ENCODE measurements around the gene FOXO3. TPM values are rescaled to one million over a fixed set of nuclear protein-coding genes. Genes with fewer than 3 reads are reported as not detected.

Gene FOXO3
- total RNA-seq, 2 donors from 2014 or later: 16.4 to 20.3 TPM

DNA sequence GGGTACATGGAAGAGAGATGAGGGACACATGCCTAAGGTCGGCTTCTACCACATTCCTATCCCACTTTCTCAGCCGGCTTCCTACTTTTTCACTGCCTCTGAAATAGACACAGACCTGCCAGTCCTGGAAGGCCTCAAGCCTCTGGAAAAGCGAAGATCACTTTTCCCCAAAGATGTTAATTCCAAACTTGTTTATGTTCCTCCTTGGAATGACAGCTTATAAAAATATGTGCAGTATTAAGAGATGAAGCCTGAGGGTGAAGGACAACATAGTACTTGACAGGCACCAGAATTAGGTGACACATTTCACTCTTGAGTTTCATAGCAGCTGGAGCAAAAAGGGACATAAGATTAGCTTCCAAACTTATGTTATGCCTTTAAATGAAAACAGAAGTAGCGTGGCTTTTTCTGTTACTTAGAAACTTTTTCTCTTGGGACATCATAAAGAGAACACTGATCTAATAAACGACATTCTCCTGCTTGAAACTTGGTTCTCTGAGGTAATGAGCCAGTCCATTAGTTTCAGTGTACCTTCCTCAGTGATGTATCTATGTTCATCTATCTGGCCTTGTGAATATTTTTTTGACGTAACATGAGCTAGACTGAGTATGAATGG, 25.3 kb downstream of the FOXO3 start:
- Mint-ChIP-seq H3K9me3 (no peaks in the 10 kb centered on the region), H3K4me1 (peaks cover 44% of the 10 kb centered on the region), H3K4me3 (no peak overlapping the region), H3K27ac (no peak overlapping the region), H3K36me3 (ENCODE audit: low read depth) (peaks cover 1% of the 10 kb centered on the region), H3K27me3 (ENCODE audit: insufficient read depth) (no peaks in the 10 kb centered on the region)
- DNase-seq: no peak
- Histone ChIP-seq H3K9me3 (ENCODE audit: control insufficient read depth, low read length) (no peaks in the 10 kb centered on the region), H3K4me3 (ENCODE audit: low read length) (no peak overlapping the region), H3K4me1 (ENCODE audit: control insufficient read depth, insufficient read depth, low read length) (peaks cover 18% of the 10 kb centered on the region), H3K36me3 (ENCODE audit: control insufficient read depth, insufficient read depth, low read length) (peaks cover 5% of the 10 kb centered on the region), H3K27ac (ENCODE audit: low read depth, low read length) (no peak overlapping the region), H3K9ac (ENCODE audit: extremely low read depth, low read length, poor library complexity, severe bottlenecking) (no peak overlapping the region), H3K27me3 (ENCODE audit: control insufficient read depth, insufficient read depth, low read length, poor library complexity, severe bottlenecking) (no peaks in the 10 kb centered on the region)
- whole genome bisulfite sequencing, 2 experiments (ENCODE audit: insufficient coverage in 1 of 2, insufficient read length in 1 of 2): 94 to 96% methylated on average over 3 to 6 of the region's 6 CpGs
- TF ChIP-seq, protein P1, sequence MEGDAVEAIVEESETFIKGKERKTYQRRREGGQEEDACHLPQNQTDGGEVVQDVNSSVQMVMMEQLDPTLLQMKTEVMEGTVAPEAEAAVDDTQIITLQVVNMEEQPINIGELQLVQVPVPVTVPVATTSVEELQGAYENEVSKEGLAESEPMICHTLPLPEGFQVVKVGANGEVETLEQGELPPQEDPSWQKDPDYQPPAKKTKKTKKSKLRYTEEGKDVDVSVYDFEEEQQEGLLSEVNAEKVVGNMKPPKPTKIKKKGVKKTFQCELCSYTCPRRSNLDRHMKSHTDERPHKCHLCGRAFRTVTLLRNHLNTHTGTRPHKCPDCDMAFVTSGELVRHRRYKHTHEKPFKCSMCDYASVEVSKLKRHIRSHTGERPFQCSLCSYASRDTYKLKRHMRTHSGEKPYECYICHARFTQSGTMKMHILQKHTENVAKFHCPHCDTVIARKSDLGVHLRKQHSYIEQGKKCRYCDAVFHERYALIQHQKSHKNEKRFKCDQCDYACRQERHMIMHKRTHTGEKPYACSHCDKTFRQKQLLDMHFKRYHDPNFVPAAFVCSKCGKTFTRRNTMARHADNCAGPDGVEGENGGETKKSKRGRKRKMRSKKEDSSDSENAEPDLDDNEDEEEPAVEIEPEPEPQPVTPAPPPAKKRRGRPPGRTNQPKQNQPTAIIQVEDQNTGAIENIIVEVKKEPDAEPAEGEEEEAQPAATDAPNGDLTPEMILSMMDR (conservative IDR thresholded peaks at IDR 0.05): no peak

DNA sequence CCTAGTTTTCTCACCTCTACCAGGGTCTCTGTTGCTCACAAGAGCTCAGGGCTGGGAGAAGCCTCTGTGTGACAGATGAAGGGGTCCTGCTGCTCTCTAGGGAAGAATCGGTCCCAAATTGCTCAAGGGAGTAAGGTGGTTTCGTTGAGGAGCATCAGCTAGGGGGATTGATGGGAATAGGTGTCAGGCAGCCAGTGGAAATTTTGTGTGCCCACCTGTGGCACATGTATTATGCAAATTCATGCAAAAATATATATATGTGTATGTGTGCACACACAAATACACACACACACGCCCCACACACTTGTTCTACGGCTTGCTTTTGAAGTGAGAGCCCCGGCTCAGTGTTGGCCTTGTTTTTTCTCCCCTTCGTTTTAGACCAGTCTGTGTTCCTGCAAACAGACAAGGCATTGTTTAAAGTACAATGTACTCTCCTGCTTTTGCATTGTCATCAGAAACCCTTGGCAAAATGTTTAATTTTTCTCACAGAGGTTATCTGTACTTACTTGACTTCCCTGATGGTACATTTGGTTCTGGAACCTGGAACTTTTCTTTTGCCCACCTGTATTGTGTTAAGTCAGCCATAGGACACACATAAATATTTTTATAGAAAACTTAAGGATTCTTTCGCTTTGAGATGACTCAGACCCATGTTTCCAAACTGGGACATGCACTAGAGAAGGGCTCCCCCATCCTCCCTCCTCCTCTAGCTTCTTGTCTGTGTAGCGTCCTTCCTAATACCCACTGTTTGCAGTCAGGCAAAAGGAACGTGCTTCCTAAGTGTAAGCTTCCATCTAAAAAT, 26.7 kb downstream of the FOXO3 start:
- Histone ChIP-seq H3K4me1 (ENCODE audit: control insufficient read depth, insufficient read depth, low read length) (peaks cover 18% of the 10 kb centered on the region), H3K4me3 (ENCODE audit: low read length) (no peak overlapping the region), H3K9ac (ENCODE audit: extremely low read depth, low read length, poor library complexity, severe bottlenecking) (no peak overlapping the region), H3K27ac (ENCODE audit: low read depth, low read length) (peak overlapping the region; percentile 62), H3K27me3 (ENCODE audit: control insufficient read depth, insufficient read depth, low read length, poor library complexity, severe bottlenecking) (no peaks in the 10 kb centered on the region), H3K36me3 (ENCODE audit: control insufficient read depth, insufficient read depth, low read length) (peaks cover 5% of the 10 kb centered on the region), H3K9me3 (ENCODE audit: control insufficient read depth, low read length) (no peaks in the 10 kb centered on the region)
- Mint-ChIP-seq H3K4me3 (no peak overlapping the region), H3K36me3 (ENCODE audit: low read depth) (peaks cover 1% of the 10 kb centered on the region), H3K27ac (peak overlapping the region; percentile 49), H3K4me1 (peaks cover 38% of the 10 kb centered on the region), H3K27me3 (ENCODE audit: insufficient read depth) (no peaks in the 10 kb centered on the region), H3K9me3 (no peaks in the 10 kb centered on the region)
- DNase-seq: no peak
- TF ChIP-seq, protein P1 (conservative IDR thresholded peaks at IDR 0.05): no peak
- WGBS, 2 experiments (ENCODE audit: insufficient coverage in 1 of 2, insufficient read length in 1 of 2): 72 to 82% methylated on average over 6 to 9 of the region's 9 CpGs

DNA sequence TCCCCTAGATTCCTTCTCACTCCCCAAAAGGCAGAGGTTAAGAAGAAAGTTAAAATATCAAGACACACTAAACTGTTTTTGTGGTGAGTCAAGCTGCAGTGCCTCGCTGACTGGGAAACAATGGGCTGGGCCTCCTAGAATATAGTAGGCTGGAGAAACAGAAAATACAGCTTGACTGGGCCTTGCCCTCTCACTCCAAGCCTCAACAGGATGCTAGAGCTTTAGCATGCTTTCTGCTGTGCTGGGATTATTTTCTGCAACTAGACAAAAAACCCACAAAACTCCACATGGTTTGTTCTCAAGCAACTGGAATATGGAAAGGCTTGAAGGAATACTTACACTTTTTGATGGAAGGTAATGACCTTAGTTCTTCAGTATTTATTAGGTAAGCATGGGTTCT, 27.9 kb downstream of the FOXO3 start:
- Mint-ChIP-seq H3K27ac (peak overlapping the region; percentile 67), H3K27me3 (ENCODE audit: insufficient read depth) (no peaks in the 10 kb centered on the region), H3K4me3 (no peak overlapping the region), H3K4me1 (peaks cover 33% of the 10 kb centered on the region), H3K36me3 (ENCODE audit: low read depth) (peaks cover 1% of the 10 kb centered on the region), H3K9me3 (no peaks in the 10 kb centered on the region)
- TF ChIP-seq, protein P1 (conservative IDR thresholded peaks at IDR 0.05): no peak
- H3K36me3 ChIP-seq (ENCODE audit: control insufficient read depth, insufficient read depth, low read length): peaks cover 5% of the 10 kb centered on the region
- peaks cover 18% of the 10 kb centered on the region for H3K4me1 ChIP-seq (ENCODE audit: control insufficient read depth, insufficient read depth, low read length)
- H3K27ac ChIP-seq (ENCODE audit: low read depth, low read length): peak overlapping the region; percentile 76
- H3K9me3 ChIP-seq (ENCODE audit: control insufficient read depth, low read length): no peaks in the 10 kb centered on the region
- 48% methylated on average over 1 of the region's 1 CpG; no CpG with 5 or more reads in 1 of the 2 experiments for WGBS, 2 experiments (ENCODE audit: insufficient coverage in 1 of 2, insufficient read length in 1 of 2)
- peak overlapping the region; percentile 48 for H3K9ac ChIP-seq (ENCODE audit: extremely low read depth, low read length, poor library complexity, severe bottlenecking)
- no peak overlapping the region for H3K4me3 ChIP-seq (ENCODE audit: low read length)
- peak; percentile 50 for DNase-seq
- no peaks in the 10 kb centered on the region for H3K27me3 ChIP-seq (ENCODE audit: control insufficient read depth, insufficient read depth, low read length, poor library complexity, severe bottlenecking)
